ENCODE results near the gene GPR25.
A peak's percentile ranks its signal among the peaks of the same experiment; 100 is the strongest.

Gene GPR25

GRCh38 chr1:200894712-200895442 is 22.1 kb downstream of the GPR25 start, which contains the start of gene INAVA:
Gene INAVA (plus strand): TSS chr1:200894900. CDS start chr1:200898401, 3,501 bp downstream.
- no peak for DNase-seq (ENCODE audit: low read depth)

GRCh38 chr1:200895443-200895789 is 22.6 kb downstream of the GPR25 start:
- no peak for DNase-seq (ENCODE audit: low read depth)

- DNase-seq (ENCODE audit: low read depth): no peak
These were observed 23.2 kb downstream of the GPR25 start for GRCh38 chr1:200895801-200896530.

GRCh38 chr1:200896531-200897196 is 23.9 kb downstream of the GPR25 start:
- no peak for DNase-seq (ENCODE audit: low read depth)

GRCh38 chr1:200897259-200897658 is 24.5 kb downstream of the GPR25 start:
- no peak for DNase-seq (ENCODE audit: low read depth)

GRCh38 chr1:200899015-200899386 is 26.2 kb downstream of the GPR25 start:
- DNase-seq (ENCODE audit: low read depth): no peak

- DNase-seq (ENCODE audit: low read depth): no peak
These were observed 26.7 kb downstream of the GPR25 start for GRCh38 chr1:200899451-200899915.

GRCh38 chr1:200899954-200900867 is 27.4 kb downstream of the GPR25 start:
- no peak for DNase-seq (ENCODE audit: low read depth)

GRCh38 chr1:200900877-200901276 is 28.1 kb downstream of the GPR25 start:
- DNase-seq (ENCODE audit: low read depth): no peak

GRCh38 chr1:200901350-200901749 is 28.6 kb downstream of the GPR25 start:
- DNase-seq (ENCODE audit: low read depth): no peak

- no peak for DNase-seq (ENCODE audit: low read depth)
These were observed 29.1 kb downstream of the GPR25 start for GRCh38 chr1:200901796-200902444.

GRCh38 chr1:200903793-200904192 is 31.0 kb downstream of the GPR25 start:
- DNase-seq (ENCODE audit: low read depth): no peak

- DNase-seq (ENCODE audit: low read depth): no peak
These were observed 32.0 kb downstream of the GPR25 start for GRCh38 chr1:200904772-200905171.

GRCh38 chr1:200905411-200906052 is 32.8 kb downstream of the GPR25 start:
- peak; percentile 13 for DNase-seq (ENCODE audit: low read depth)

- no peak for DNase-seq (ENCODE audit: low read depth)
These were observed 33.7 kb downstream of the GPR25 start for GRCh38 chr1:200906491-200906890.

- DNase-seq (ENCODE audit: low read depth): no peak
These were observed 34.9 kb downstream of the GPR25 start for GRCh38 chr1:200907611-200908097.

- DNase-seq (ENCODE audit: low read depth): no peak
These were observed 35.5 kb downstream of the GPR25 start for GRCh38 chr1:200908191-200908868.

- no peak for DNase-seq (ENCODE audit: low read depth)
These were observed 36.3 kb downstream of the GPR25 start for GRCh38 chr1:200909071-200909470.

GRCh38 chr1:200909757-200910239 is 37.0 kb downstream of the GPR25 start:
- DNase-seq (ENCODE audit: low read depth): no peak

- no peak for DNase-seq (ENCODE audit: low read depth)
These were observed 38.6 kb downstream of the GPR25 start for GRCh38 chr1:200911361-200911760.

Data from stimulated activated CD8-positive, alpha-beta memory T cell treated with anti-CD3 and anti-CD28 coated beads, Interleukin-12 subunit alpha, Interleukin-12 subunit beta, amount 100 ng/mL, for 1 hour (primary cell).